K562 (cell line): Measurements from ENCODE around the gene AAGAB. TPM values are rescaled to one million over a fixed set of nuclear protein-coding genes. Genes with fewer than 3 reads are reported as not detected.
A peak's percentile ranks its signal among the peaks of the same experiment; 100 is the strongest.

Experiments used
- CREB5 ChIP-seq: fragments of 250-450 bp; sonication (Bioruptor Pico); IDR thresholded peaks from 2 replicates; pipeline ENCODE4 v1.5.0; 2020; ENCODE audit warnings: mild to moderate bottlenecking
- CREM ChIP-seq: IDR thresholded peaks from 2 replicates; pipeline ENCODE4 v1.6.1; 2014; ENCODE audit warnings: antibody characterized with exemption, low read depth
- ETV1 ChIP-seq: fragments of 450-650 bp; conservative IDR thresholded peaks from 2 replicates; pipeline ENCODE4 v1.6.1; 2016; ENCODE audit warnings: missing genetic modification characterization, control low read depth, low read depth, missing compliant biosample characterization
- FOXM1 ChIP-seq, 2 experiments: fragments of 450-650 bp in 1 of 2; sonication (generic) in 1 of 2; formaldehyde crosslinking in 1 of 2; IDR thresholded peaks; 2 replicates each; pipeline versions ENCODE4 v1.6.1 to v1.9.0; 2017 to 2022; ENCODE audit warnings: low read depth in 2 of 2, mild to moderate bottlenecking in 2 of 2, missing genetic modification reagents in 1 of 2, moderate library complexity in 1 of 2
- FUS ChIP-seq: fragments of 200-400 bp; formaldehyde crosslinking; optimal IDR thresholded peaks from 2 replicates; pipeline ENCODE3; 2017; ENCODE audit warnings: low read depth, low read length
- GABPA ChIP-seq: fragments of 200-800 bp; sonication (Bioruptor generic); conservative IDR thresholded peaks from 2 replicates; pipeline ENCODE4 v1.6.1; 2016; ENCODE audit warnings: low read depth, missing genetic modification characterization, missing compliant biosample characterization
- HMBOX1 ChIP-seq: sonication (generic); IDR thresholded peaks from 2 replicates; pipeline ENCODE4 v1.6.1; 2016
- MCM3 ChIP-seq: fragments of 450-650 bp; IDR thresholded peaks from 2 replicates; pipeline ENCODE4 v1.6.1; 2016
- MYC ChIP-seq, 2 experiments: fragments of 250-450 bp in 1 of 2; sonication (Bioruptor Pico) in 1 of 2; IDR thresholded peaks; 2 replicates each; pipeline versions ENCODE4 v1.5.1 to v1.6.1; 2012 to 2021; ENCODE audit warnings: low read depth in 2 of 2, borderline replicate concordance in 1 of 2, improper control_type of control experiment in 1 of 2, low read length in 1 of 2, mild to moderate bottlenecking in 1 of 2, moderate library complexity in 1 of 2
- NRF1 ChIP-seq, 2 experiments: fragments of 450-650 bp; IDR thresholded peaks in 1 of 2; conservative IDR thresholded peaks in 1 of 2; 2 replicates each; pipeline ENCODE4 v1.6.1; 2014; ENCODE audit warnings: mild to moderate bottlenecking in 2 of 2
- PHF20 ChIP-seq: fragments of 450-650 bp; IDR thresholded peaks from 2 replicates; pipeline ENCODE4 v1.6.1; 2018; ENCODE audit not compliant: partially characterized antibody
- PML ChIP-seq: IDR thresholded peaks from 2 replicates; pipeline ENCODE4 v1.6.1; 2012; ENCODE audit warnings: low read length, inconsistent platforms
- SMAD4 ChIP-seq: fragments of 250-450 bp; sonication (Bioruptor Pico); conservative IDR thresholded peaks from 2 replicates; pipeline ENCODE4 v1.8.0; 2021; ENCODE audit warnings: inconsistent platforms, mild to moderate bottlenecking, moderate library complexity
- SMARCA4 ChIP-seq: fragments of 450-650 bp; IDR thresholded peaks from 2 replicates; pipeline ENCODE4 v1.6.1; 2016
- ZNF551 ChIP-seq: fragments of 250-450 bp; sonication (Bioruptor Pico); IDR thresholded peaks from 2 replicates; pipeline ENCODE4 v1.5.0; 2021; ENCODE audit warnings: mild to moderate bottlenecking, moderate library complexity
- ZNF592 ChIP-seq: fragments of 450-650 bp; IDR thresholded peaks from 2 replicates; pipeline ENCODE4 v1.6.1; 2017; ENCODE audit warnings: antibody characterized with exemption, mild to moderate bottlenecking
- ZNF655 ChIP-seq: fragments of 250-450 bp; sonication (Bioruptor Pico); IDR thresholded peaks from 2 replicates; pipeline ENCODE4 v1.5.0; 2021
- polyA plus RNA-seq, 8 experiments: library from polyadenylated mRNA; depleted of rRNA in 4 of 8; stranded (reverse) in 5 of 8; unstranded in 3 of 8; fragments of >200 nt; fragmentation: Nextera tagmentation in 2 of 8; fragmentation: Illumina TruSeq in 1 of 8; extraction: Ambion mirVana in 2 of 8; extraction: Trizol in 1 of 8; gene quantifications; 2 replicates each; pipeline versions ENCODE4 v1.2.1 to v1.2.3, GENCODE V29; 2011 to 2014; ENCODE audit warnings: inconsistent platforms in 1 of 8, missing spikeins in 1 of 8
- total RNA-seq, 7 experiments: library from RNA; depleted of rRNA in 6 of 7; stranded (reverse); fragments of >200 nt in 6 of 7; fragmentation: Illumina TruSeq in 2 of 7; extraction: Trizol in 2 of 7; gene quantifications; 2 replicates each; pipeline versions ENCODE4 v1.2.1 to v1.2.3, GENCODE V29; 2011 to 2021; ENCODE audit warnings: low replicate concordance in 1 of 7
- TF ChIP-seq, protein P1 (sequence below): fragments of 250-450 bp; sonication (Bioruptor Pico); IDR thresholded peaks from 2 replicates; pipeline ENCODE4 v1.8.0; 2022; ENCODE audit warnings: inconsistent platforms, mild to moderate bottlenecking, moderate library complexity, borderline replicate concordance

The AAGAB gene
- total and polyA plus RNA-seq, 9 of the 15 experiments (the other 6 are each of a cell fraction or from before 2014, with no cell fraction given): 17.8 to 109 (median 58.3) TPM

DNA sequence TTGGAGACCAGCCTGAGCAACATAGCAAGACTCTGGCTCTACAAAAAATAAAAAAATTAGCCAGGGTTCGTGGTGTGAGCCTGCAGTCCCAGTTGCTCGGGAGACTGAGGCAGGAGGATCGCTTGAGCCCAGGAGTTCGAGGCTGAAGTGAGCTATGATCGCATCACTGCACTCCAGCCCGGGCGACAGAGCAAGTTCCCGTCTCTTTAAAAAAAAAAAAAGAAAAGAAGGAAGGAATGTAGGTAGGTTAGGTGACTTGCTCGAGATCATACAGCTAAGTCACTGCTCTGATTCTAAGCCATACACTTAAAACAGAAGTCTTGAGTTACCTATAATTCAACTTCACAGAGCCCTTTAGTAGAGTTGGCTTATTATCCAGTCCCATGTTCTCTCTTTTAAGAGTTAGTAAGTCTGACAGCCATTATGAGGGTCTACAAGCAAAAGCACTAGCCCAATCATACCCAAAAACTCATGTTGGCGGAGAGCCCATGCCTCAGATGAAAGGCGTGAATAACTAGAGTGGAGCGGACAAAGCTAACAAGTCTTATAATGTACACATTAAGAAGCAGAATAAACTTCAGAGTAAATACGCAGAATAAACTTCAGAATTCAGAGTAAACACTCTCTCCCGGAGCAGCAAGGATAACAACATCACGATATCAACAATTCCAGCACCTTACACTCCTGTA lies 768 bp downstream of the AAGAB start (continued):
- TF ChIP-seq NRF1 (conservative IDR thresholded peaks at IDR 0.05 in 1 of 2, IDR thresholded peaks at IDR 0.05 in 1 of 2) (no peak), ETV1 (tag) (0 out of 2 replicates have a peak, but pooled peaks have one; percentile 52), SMAD4 (CRISPR knock-in tag) (no peak), MYC (IDR thresholded peaks at IDR 0.05; ENCODE audit: low read depth, low read length) (no peak), MYC (CRISPR knock-in tag; IDR thresholded peaks at IDR 0.05; ENCODE audit: borderline replicate concordance, low read depth) (no peak), PHF20 (no peak), GABPA (tag) (no peak), HMBOX1 (peak; percentile 67), PML (no peak), MCM3 (no peak), SMARCA4 (peak; percentile 46; the same call in 1 of the 2 replicates), FUS (no peak), CREM (no peak), ZNF655 (CRISPR knock-in tag) (no peak), ZNF592 (no peak; the same call in 1 of the 2 replicates), CREB5 (CRISPR knock-in tag) (no peak), FOXM1 (IDR thresholded peaks at IDR 0.05; ENCODE audit: low read depth) (0 out of 2 replicates have a peak, but pooled peaks have one; percentile 5), FOXM1 (CRISPR knock-in tag; IDR thresholded peaks at IDR 0.05; ENCODE audit: low read depth) (no peak), ZNF551 (no peak)
- TF ChIP-seq, protein P1, sequence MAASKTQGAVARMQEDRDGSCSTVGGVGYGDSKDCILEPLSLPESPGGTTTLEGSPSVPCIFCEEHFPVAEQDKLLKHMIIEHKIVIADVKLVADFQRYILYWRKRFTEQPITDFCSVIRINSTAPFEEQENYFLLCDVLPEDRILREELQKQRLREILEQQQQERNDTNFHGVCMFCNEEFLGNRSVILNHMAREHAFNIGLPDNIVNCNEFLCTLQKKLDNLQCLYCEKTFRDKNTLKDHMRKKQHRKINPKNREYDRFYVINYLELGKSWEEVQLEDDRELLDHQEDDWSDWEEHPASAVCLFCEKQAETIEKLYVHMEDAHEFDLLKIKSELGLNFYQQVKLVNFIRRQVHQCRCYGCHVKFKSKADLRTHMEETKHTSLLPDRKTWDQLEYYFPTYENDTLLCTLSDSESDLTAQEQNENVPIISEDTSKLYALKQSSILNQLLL (CRISPR knock-in tag): no peak
